GOT3 (cell line): ENCODE results near the gene EVPL.
"Not testable (repeated sequence)": the region's sequence is repeated elsewhere in the genome, so short reads cannot be mapped to it uniquely, and the experiment has no call there.

Experiments
- DNase-seq: peaks from one replicate; lab custom pipeline; 2025; ENCODE audit warnings: mixed read lengths; lab: John Stamatoyannopoulos, UW

The EVPL gene

GRCh38 chr17:76027159-76027839 lies at the start of gene EVPL:
EVPL (minus strand) TSS chr17:76027306; CDS start chr17:76027198, 108 bp downstream.
- DNase-seq = no peak

GRCh38 chr17:76076146-76076764 lies 49.1 kb upstream of the EVPL start:
- no peak for DNase-seq

- no peak for DNase-seq
Measured at GRCh38 chr17:76075364-76076145, 48.4 kb upstream of the EVPL start.

- DNase-seq = no peak
Measured at GRCh38 chr17:76074390-76075363, 47.6 kb upstream of the EVPL start, which contains the start of gene GALR2. GALR2 (plus strand) TSS chr17:76074781; CDS start chr17:76074884, 103 bp downstream.

- DNase-seq = peak; percentile 86
Measured at GRCh38 chr17:76072148-76072858, 45.2 kb upstream of the EVPL start, which contains the start of gene SRP68. SRP68 (minus strand) TSS chr17:76072517; CDS start chr17:76072491, 26 bp downstream.

- DNase-seq = no peak
Measured at GRCh38 chr17:76071531-76072147, 44.5 kb upstream of the EVPL start.

- DNase-seq = no peak
Measured at GRCh38 chr17:76065775-76066174, 38.7 kb upstream of the EVPL start.

- no peak for DNase-seq
Measured at GRCh38 chr17:76063875-76064546, 36.9 kb upstream of the EVPL start.

GRCh38 chr17:76058264-76058663 lies 31.2 kb upstream of the EVPL start:
- DNase-seq = not testable (repeated sequence)

- no peak for DNase-seq
Measured at GRCh38 chr17:76056882-76057281, 29.8 kb upstream of the EVPL start.

- DNase-seq = no peak
Measured at GRCh38 chr17:76054112-76054476, 27.0 kb upstream of the EVPL start.

- no peak for DNase-seq
Measured at GRCh38 chr17:76053246-76054111, 26.4 kb upstream of the EVPL start.

- DNase-seq = no peak
Measured at GRCh38 chr17:76051561-76051960, 24.5 kb upstream of the EVPL start.

- no peak for DNase-seq
Measured at GRCh38 chr17:76050538-76051467, 23.7 kb upstream of the EVPL start.

- DNase-seq = no peak
Measured at GRCh38 chr17:76049836-76050537, 22.9 kb upstream of the EVPL start.

GRCh38 chr17:76049239-76049638 lies 22.1 kb upstream of the EVPL start:
- DNase-seq = no peak

- no peak for DNase-seq
Measured at GRCh38 chr17:76048711-76049110, 21.6 kb upstream of the EVPL start.
